ENCODE results near the gene QSOX1. TPM values are rescaled to one million over a fixed set of nuclear protein-coding genes. Genes with fewer than 3 reads are reported as not detected.

QSOX1 gene
- total RNA-seq, 2 experiments from 2014 or later: 35.1 to 36.5 TPM

GRCh38 chr1:180173952-180174351, 19.3 kb downstream of the QSOX1 start:
- no peak for DNase-seq
- no peak overlapping the region for H3K4me3 Mint-ChIP-seq
- H3K27me3 Mint-ChIP-seq: no peaks in the 10 kb centered on the region
- no peak overlapping the region for H3K27ac Mint-ChIP-seq
- no peaks in the 10 kb centered on the region for H3K4me1 Mint-ChIP-seq
- H3K9me3 Mint-ChIP-seq: no peaks in the 10 kb centered on the region
- no peaks in the 10 kb centered on the region for H3K36me3 Mint-ChIP-seq

- Mint-ChIP-seq H3K27me3 (no peaks in the 10 kb centered on the region), H3K36me3 (no peaks in the 10 kb centered on the region), H3K4me1 (no peaks in the 10 kb centered on the region), H3K9me3 (no peaks in the 10 kb centered on the region), H3K27ac (no peak overlapping the region), H3K4me3 (no peak overlapping the region)
- DNase-seq: no peak
These were observed 20.6 kb downstream of the QSOX1 start for GRCh38 chr1:180175291-180175690.

GRCh38 chr1:180175806-180176205, 21.1 kb downstream of the QSOX1 start:
- Mint-ChIP-seq H3K27me3 (no peaks in the 10 kb centered on the region), H3K36me3 (no peaks in the 10 kb centered on the region), H3K9me3 (no peaks in the 10 kb centered on the region), H3K27ac (no peak overlapping the region), H3K4me3 (no peak overlapping the region), H3K4me1 (no peaks in the 10 kb centered on the region)
- no peak for DNase-seq

GRCh38 chr1:180176965-180177364, 22.3 kb downstream of the QSOX1 start:
- no peak overlapping the region for H3K27ac Mint-ChIP-seq
- H3K27me3 Mint-ChIP-seq: no peaks in the 10 kb centered on the region
- H3K36me3 Mint-ChIP-seq: no peaks in the 10 kb centered on the region
- no peaks in the 10 kb centered on the region for H3K4me1 Mint-ChIP-seq
- no peak overlapping the region for H3K4me3 Mint-ChIP-seq
- H3K9me3 Mint-ChIP-seq: no peaks in the 10 kb centered on the region
- DNase-seq: no peak

GRCh38 chr1:180177931-180178330, 23.3 kb downstream of the QSOX1 start:
- Mint-ChIP-seq H3K27me3 (no peaks in the 10 kb centered on the region), H3K27ac (no peak overlapping the region), H3K4me1 (no peaks in the 10 kb centered on the region), H3K9me3 (no peaks in the 10 kb centered on the region), H3K36me3 (no peaks in the 10 kb centered on the region), H3K4me3 (no peak overlapping the region)
- DNase-seq: no peak

GRCh38 chr1:180178511-180179161, 24.0 kb downstream of the QSOX1 start:
- H3K4me3 Mint-ChIP-seq: no peak overlapping the region
- H3K27ac Mint-ChIP-seq: no peak overlapping the region
- H3K36me3 Mint-ChIP-seq: no peaks in the 10 kb centered on the region
- no peaks in the 10 kb centered on the region for H3K4me1 Mint-ChIP-seq
- H3K9me3 Mint-ChIP-seq: no peaks in the 10 kb centered on the region
- peak; percentile 50 for DNase-seq
- H3K27me3 Mint-ChIP-seq: no peaks in the 10 kb centered on the region

- Mint-ChIP-seq H3K27ac (no peak overlapping the region), H3K4me3 (no peak overlapping the region), H3K27me3 (no peaks in the 10 kb centered on the region), H3K36me3 (no peaks in the 10 kb centered on the region), H3K4me1 (no peaks in the 10 kb centered on the region), H3K9me3 (no peaks in the 10 kb centered on the region)
- no peak for DNase-seq
These were observed 24.7 kb downstream of the QSOX1 start for GRCh38 chr1:180179162-180179957.

- no peaks in the 10 kb centered on the region for H3K36me3 Mint-ChIP-seq
- H3K4me1 Mint-ChIP-seq: no peaks in the 10 kb centered on the region
- no peak overlapping the region for H3K27ac Mint-ChIP-seq
- H3K9me3 Mint-ChIP-seq: no peaks in the 10 kb centered on the region
- no peaks in the 10 kb centered on the region for H3K27me3 Mint-ChIP-seq
- no peak overlapping the region for H3K4me3 Mint-ChIP-seq
- DNase-seq: no peak
These were observed 26.4 kb downstream of the QSOX1 start for GRCh38 chr1:180181048-180181447.

- Mint-ChIP-seq H3K27ac (no peak overlapping the region), H3K36me3 (no peaks in the 10 kb centered on the region), H3K4me3 (no peak overlapping the region), H3K9me3 (no peaks in the 10 kb centered on the region), H3K4me1 (no peaks in the 10 kb centered on the region), H3K27me3 (no peaks in the 10 kb centered on the region)
- DNase-seq: no peak
These were observed 27.4 kb downstream of the QSOX1 start for GRCh38 chr1:180181996-180182642.

GRCh38 chr1:180182643-180183311, 28.1 kb downstream of the QSOX1 start:
- H3K4me3 Mint-ChIP-seq: no peak overlapping the region
- H3K27ac Mint-ChIP-seq: no peak overlapping the region
- H3K4me1 Mint-ChIP-seq: no peaks in the 10 kb centered on the region
- no peak for DNase-seq
- H3K27me3 Mint-ChIP-seq: no peaks in the 10 kb centered on the region
- H3K9me3 Mint-ChIP-seq: no peaks in the 10 kb centered on the region
- peaks cover 1% of the 10 kb centered on the region for H3K36me3 Mint-ChIP-seq

- Mint-ChIP-seq H3K4me3 (no peak overlapping the region), H3K36me3 (peaks cover 1% of the 10 kb centered on the region), H3K27ac (no peak overlapping the region), H3K27me3 (no peaks in the 10 kb centered on the region), H3K9me3 (no peaks in the 10 kb centered on the region), H3K4me1 (no peaks in the 10 kb centered on the region)
- DNase-seq: no peak
These were observed 28.8 kb downstream of the QSOX1 start for GRCh38 chr1:180183426-180183825.

GRCh38 chr1:180184041-180184440, 29.4 kb downstream of the QSOX1 start:
- Mint-ChIP-seq H3K36me3 (peaks cover 3% of the 10 kb centered on the region), H3K4me3 (no peak overlapping the region), H3K27ac (no peak overlapping the region), H3K9me3 (no peaks in the 10 kb centered on the region), H3K4me1 (no peaks in the 10 kb centered on the region), H3K27me3 (no peaks in the 10 kb centered on the region)
- no peak for DNase-seq

GRCh38 chr1:180185281-180185680, 30.6 kb downstream of the QSOX1 start:
- DNase-seq: no peak
- Mint-ChIP-seq H3K9me3 (no peaks in the 10 kb centered on the region), H3K27me3 (no peaks in the 10 kb centered on the region), H3K36me3 (peaks cover 3% of the 10 kb centered on the region), H3K4me1 (no peaks in the 10 kb centered on the region), H3K27ac (no peak overlapping the region), H3K4me3 (no peak overlapping the region)

GRCh38 chr1:180185971-180186645, 31.4 kb downstream of the QSOX1 start:
- no peak overlapping the region for H3K4me3 Mint-ChIP-seq
- no peaks in the 10 kb centered on the region for H3K4me1 Mint-ChIP-seq
- H3K9me3 Mint-ChIP-seq: no peaks in the 10 kb centered on the region
- no peak overlapping the region for H3K27ac Mint-ChIP-seq
- H3K27me3 Mint-ChIP-seq: no peaks in the 10 kb centered on the region
- DNase-seq: no peak
- peaks cover 3% of the 10 kb centered on the region for H3K36me3 Mint-ChIP-seq

- DNase-seq: no peak
- H3K27me3 Mint-ChIP-seq: no peaks in the 10 kb centered on the region
- no peak overlapping the region for H3K27ac Mint-ChIP-seq
- H3K4me3 Mint-ChIP-seq: no peak overlapping the region
- H3K36me3 Mint-ChIP-seq: peaks cover 3% of the 10 kb centered on the region
- no peaks in the 10 kb centered on the region for H3K4me1 Mint-ChIP-seq
- H3K9me3 Mint-ChIP-seq: no peaks in the 10 kb centered on the region
These were observed 32.2 kb downstream of the QSOX1 start for GRCh38 chr1:180186831-180187230.
